Stomach (tissue), 9 donors: ENCODE measurements around the gene FERMT3. TPM values are rescaled to one million over a fixed set of nuclear protein-coding genes. Genes with fewer than 3 reads are reported as not detected.
A peak's percentile ranks its signal among the peaks of the same experiment; 100 is the strongest.

Experiments
- DNase-seq, 2 donors: peaks; one replicate each; pipeline versions ENCODE4 v3.0.0 to v3.0.0-alpha.2; 2013 to 2019
- H3K27ac ChIP-seq, 5 donors: fragments of 200-600 bp in 4 of 5; sonication (generic) in 4 of 5; one replicate each; pipeline ENCODE4 v1.5.1; 2013 to 2019; ENCODE audit warnings: mild to moderate bottlenecking in 1 of 5, moderate library complexity in 1 of 5
- H3K27me3 ChIP-seq, 3 donors: fragments of 200-600 bp; sonication (generic); one replicate each; pipeline ENCODE4 v1.5.1; 2017 to 2019; ENCODE audit warnings: mixed run types in 1 of 3
- H3K36me3 ChIP-seq, 4 donors: fragments of 200-600 bp; sonication (generic); 1 replicate in 3 of 4; 2 replicates in 1 of 4; pipeline ENCODE4 v1.5.1; 2016 to 2019
- H3K4me1 ChIP-seq, 4 donors: fragments of 200-600 bp; sonication (generic); one replicate each; pipeline ENCODE4 v1.5.1; 2016 to 2019
- H3K4me3 ChIP-seq, 4 donors: fragments of 200-600 bp; sonication (generic) in 3 of 4; one replicate each; pipeline ENCODE4 v1.5.1; 2016 to 2019; ENCODE audit warnings: mild to moderate bottlenecking in 1 of 4
- H3K9me3 ChIP-seq, 4 donors: fragments of 200-600 bp; sonication (generic); one replicate each; pipeline ENCODE4 v1.5.1; 2016 to 2019
- EP300 ChIP-seq: sonication (generic); formaldehyde crosslinking; IDR thresholded peaks from one replicate; pipeline ENCODE4 v1.6.1; 2017; ENCODE audit warnings: antibody characterized with exemption
- POLR2A ChIP-seq, 4 donors: fragments of 450-650 bp; IDR thresholded peaks; one replicate each; pipeline ENCODE4 v1.6.1; 2016; ENCODE audit warnings: antibody characterized with exemption in 4 of 4, control low read depth in 2 of 4, mild to moderate bottlenecking in 1 of 4, moderate library complexity in 1 of 4
- POLR2AphosphoS5 ChIP-seq, 3 donors: sonication (generic); formaldehyde crosslinking; IDR thresholded peaks; one replicate each; pipeline ENCODE4 v1.6.1; 2016; ENCODE audit warnings: antibody characterized with exemption in 3 of 3
- WGBS, 5 donors: extraction: QIAGEN DNeasy Blood & Tissue Kit in 3 of 5; methylation state at CpG; one replicate each; pipeline versions ENCODE4 v1.1.5 to v1.1.7; 2013 to 2018; 5-methylcytosine and 5-hydroxymethylcytosine counted together
- intact Hi-C: fragments of 100-400 bp; cut with DNase I; formaldehyde crosslinking; loops from one replicate; pipeline ENCODE4 v1.15.1; 2023; ENCODE audit warnings: low total_unique reads
- polyA plus RNA-seq, 3 donors: library from polyadenylated mRNA; stranded (reverse); fragments of 200-250 nt; gene quantifications; one replicate each; pipeline ENCODE4 v1.2.3, GENCODE V29; 2013
- total RNA-seq, 5 donors: library from RNA; depleted of rRNA; stranded (reverse); fragments of >200 nt; gene quantifications; one replicate each; pipeline versions ENCODE4 v1.1.0 to v1.2.3, GENCODE V29; 2014 to 2016
- TF ChIP-seq, protein P1 (sequence below), 7 experiments: fragments of 450-650 bp in 4 of 7; fragments of 200-600 bp in 3 of 7; sonication (generic) in 3 of 7; IDR thresholded peaks; one replicate each; pipeline ENCODE4 v1.5.1; 2016 to 2019; ENCODE audit warnings: antibody characterized with exemption in 7 of 7, control low read depth in 2 of 7, mild to moderate bottlenecking in 1 of 7
- donor health status: healthy with polysubstance abuse.
- donor health status: Bipolar disorder and iron deficiency.
- donor health status: healthy.

The FERMT3 gene
- total and polyA plus RNA-seq, 8 donors, result 11.9 to 31.9 (median 18.7) TPM

DNA sequence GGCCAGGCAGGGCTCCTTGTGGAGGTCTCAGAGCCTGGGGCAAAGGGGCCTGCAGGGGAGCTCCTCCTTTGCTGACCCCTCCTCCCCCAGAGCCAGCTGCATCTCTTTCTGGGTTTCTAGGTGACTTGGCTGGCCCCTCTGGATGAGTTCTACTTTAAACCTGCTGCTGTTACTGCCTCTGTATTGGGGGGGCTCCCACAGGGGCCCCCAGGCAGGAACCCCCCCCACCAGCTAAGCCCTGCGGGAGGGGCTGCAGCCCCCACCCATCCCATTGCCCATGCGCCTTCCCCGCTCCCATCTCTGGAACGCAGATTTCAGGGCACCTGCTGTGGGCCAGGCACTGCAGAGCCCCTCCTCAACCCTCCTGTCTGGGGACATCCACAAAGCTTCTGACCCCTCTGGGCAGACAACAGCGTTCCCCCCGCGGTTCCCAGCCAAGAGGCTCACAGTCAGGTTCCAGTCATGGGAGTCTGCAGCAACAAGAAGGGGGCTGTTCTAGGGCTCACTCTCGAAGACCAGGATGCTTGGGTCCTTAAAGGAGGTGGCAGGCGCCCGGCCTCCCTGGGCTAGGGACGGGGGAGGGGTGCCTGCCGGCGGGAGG lies 44.0 kb downstream of the FERMT3 start:
- 21 to 33% (median 26%) methylated on average over 9 to 13 of the region's 13 CpGs for WGBS, 5 donors
- H3K4me3 ChIP-seq, result peak overlapping the region; percentile 80 to 86 (median 84)
- peak overlapping the region in 2 of 5 donors; percentile 86 to 89 for H3K27ac ChIP-seq
- H3K4me1 ChIP-seq, result peaks cover 28 to 60% (median 54%) of the 10 kb centered on the region in 4 donors
- TF ChIP-seq POLR2AphosphoS5 (IDR thresholded peaks at IDR 0.05), result no peak
- TF ChIP-seq, protein P1, sequence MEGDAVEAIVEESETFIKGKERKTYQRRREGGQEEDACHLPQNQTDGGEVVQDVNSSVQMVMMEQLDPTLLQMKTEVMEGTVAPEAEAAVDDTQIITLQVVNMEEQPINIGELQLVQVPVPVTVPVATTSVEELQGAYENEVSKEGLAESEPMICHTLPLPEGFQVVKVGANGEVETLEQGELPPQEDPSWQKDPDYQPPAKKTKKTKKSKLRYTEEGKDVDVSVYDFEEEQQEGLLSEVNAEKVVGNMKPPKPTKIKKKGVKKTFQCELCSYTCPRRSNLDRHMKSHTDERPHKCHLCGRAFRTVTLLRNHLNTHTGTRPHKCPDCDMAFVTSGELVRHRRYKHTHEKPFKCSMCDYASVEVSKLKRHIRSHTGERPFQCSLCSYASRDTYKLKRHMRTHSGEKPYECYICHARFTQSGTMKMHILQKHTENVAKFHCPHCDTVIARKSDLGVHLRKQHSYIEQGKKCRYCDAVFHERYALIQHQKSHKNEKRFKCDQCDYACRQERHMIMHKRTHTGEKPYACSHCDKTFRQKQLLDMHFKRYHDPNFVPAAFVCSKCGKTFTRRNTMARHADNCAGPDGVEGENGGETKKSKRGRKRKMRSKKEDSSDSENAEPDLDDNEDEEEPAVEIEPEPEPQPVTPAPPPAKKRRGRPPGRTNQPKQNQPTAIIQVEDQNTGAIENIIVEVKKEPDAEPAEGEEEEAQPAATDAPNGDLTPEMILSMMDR (IDR thresholded peaks at IDR 0.05), result no peak
- no peak for TF ChIP-seq POLR2A (IDR thresholded peaks at IDR 0.05)
- no peak for TF ChIP-seq EP300
- intact Hi-C loops, result no loop called here
- no peak for DNase-seq
- H3K36me3 ChIP-seq, result peaks cover 12 to 14% (median 13%) of the 10 kb centered on the region in 4 donors
- no peaks in the 10 kb centered on the region for H3K9me3 ChIP-seq
- no peaks in the 10 kb centered on the region for H3K27me3 ChIP-seq

DNA sequence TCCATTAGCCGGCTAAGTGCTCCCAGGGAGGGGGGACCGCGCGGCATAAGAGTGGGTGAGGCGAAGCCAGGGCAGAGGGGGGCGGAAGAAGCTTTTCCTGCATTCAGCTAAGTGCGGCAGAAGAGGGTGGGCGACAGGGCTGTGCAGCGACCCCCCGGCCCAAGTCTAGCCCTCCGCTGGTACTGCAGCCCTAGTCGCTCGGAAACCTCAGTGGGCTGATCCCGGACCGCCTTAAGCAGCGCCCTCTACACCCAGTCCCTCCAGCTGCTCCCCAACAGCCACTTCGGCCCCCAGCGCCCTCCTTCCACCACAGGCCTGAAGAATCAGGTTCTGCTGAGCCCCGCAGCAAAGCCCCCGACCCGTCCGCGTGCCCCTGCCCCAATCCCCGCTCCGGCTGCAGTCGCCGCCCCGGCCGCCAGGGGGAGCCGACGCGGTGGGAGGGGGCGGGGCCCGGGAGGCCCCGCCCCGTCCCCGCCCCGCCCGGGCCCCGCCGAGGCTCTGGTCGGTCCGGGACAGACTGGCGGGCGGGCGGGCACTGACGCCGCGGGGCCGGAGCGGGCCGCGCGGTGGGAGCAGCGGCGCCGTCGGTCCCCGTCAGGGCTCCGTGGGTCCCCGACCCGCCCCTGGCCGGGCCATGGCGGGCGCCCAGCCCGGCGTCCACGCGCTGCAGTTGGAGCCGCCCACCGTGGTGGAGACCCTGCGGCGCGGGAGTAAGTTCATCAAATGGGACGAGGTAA lies 44.7 kb downstream of the FERMT3 start, which contains the start of gene PLCB3:
Gene PLCB3 (plus strand): TSS at position 515 of the 737 bp plus-strand sequence. CDS start 120 bp downstream, at position 635.
- DNase-seq, result peak; percentile 71 to 75
- Histone ChIP-seq H3K27me3 (no peaks in the 10 kb centered on the region), H3K27ac (peak within 1 kb of the TSS; percentile 77 to 89 (median 81)), H3K36me3 (peaks cover 19 to 21% (median 20%) of the 10 kb centered on the region in 4 donors), H3K4me3 (peak within 1 kb of the TSS; percentile 80 to 86 (median 84)), H3K9me3 (no peaks in the 10 kb centered on the region), H3K4me1 (peaks cover 22 to 53% (median 47%) of the 10 kb centered on the region in 4 donors)
- TF ChIP-seq POLR2AphosphoS5 (IDR thresholded peaks at IDR 0.05) (peak in 1 of 3 donors; percentile 66), EP300 (no peak), POLR2A (IDR thresholded peaks at IDR 0.05) (no peak)
- TF ChIP-seq, protein P1 (IDR thresholded peaks at IDR 0.05), result peak in 5 of 7 experiments; percentile 37 to 99 (median 78)
- 0 to 1% (median 0%) methylated on average over 5 to 75 of the region's 75 CpGs for WGBS, 5 donors
- intact Hi-C loops, result no loop called here

DNA sequence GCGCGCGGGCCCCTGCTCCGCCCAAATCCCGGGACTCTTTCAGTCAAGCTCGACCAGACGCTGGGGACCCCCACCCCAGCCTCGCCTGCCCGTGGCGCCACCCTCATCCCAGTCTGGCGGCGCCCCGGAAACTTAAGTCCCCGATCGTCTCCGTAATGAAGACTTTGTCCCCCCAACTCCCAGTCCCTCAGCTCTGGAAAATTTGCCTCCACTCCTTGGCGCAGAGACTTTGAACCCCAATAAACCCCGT lies 45.2 kb downstream of the FERMT3 start:
- no peak for DNase-seq
- Histone ChIP-seq H3K27ac (peak overlapping the region; percentile 77 to 89 (median 81)), H3K36me3 (peaks cover 24 to 26% (median 25%) of the 10 kb centered on the region in 4 donors), H3K4me1 (peaks cover 22 to 53% (median 46%) of the 10 kb centered on the region in 4 donors), H3K27me3 (no peaks in the 10 kb centered on the region), H3K4me3 (peak overlapping the region; percentile 80 to 86 (median 84)), H3K9me3 (no peaks in the 10 kb centered on the region)
- WGBS, 5 donors, result 0 to 4% (median 2%) methylated on average over 5 to 18 of the region's 18 CpGs
- TF ChIP-seq EP300 (no peak), POLR2A (IDR thresholded peaks at IDR 0.05) (no peak), POLR2AphosphoS5 (IDR thresholded peaks at IDR 0.05) (no peak)
- TF ChIP-seq, protein P1 (IDR thresholded peaks at IDR 0.05), result no peak
- intact Hi-C loops, result no loop called here

DNA sequence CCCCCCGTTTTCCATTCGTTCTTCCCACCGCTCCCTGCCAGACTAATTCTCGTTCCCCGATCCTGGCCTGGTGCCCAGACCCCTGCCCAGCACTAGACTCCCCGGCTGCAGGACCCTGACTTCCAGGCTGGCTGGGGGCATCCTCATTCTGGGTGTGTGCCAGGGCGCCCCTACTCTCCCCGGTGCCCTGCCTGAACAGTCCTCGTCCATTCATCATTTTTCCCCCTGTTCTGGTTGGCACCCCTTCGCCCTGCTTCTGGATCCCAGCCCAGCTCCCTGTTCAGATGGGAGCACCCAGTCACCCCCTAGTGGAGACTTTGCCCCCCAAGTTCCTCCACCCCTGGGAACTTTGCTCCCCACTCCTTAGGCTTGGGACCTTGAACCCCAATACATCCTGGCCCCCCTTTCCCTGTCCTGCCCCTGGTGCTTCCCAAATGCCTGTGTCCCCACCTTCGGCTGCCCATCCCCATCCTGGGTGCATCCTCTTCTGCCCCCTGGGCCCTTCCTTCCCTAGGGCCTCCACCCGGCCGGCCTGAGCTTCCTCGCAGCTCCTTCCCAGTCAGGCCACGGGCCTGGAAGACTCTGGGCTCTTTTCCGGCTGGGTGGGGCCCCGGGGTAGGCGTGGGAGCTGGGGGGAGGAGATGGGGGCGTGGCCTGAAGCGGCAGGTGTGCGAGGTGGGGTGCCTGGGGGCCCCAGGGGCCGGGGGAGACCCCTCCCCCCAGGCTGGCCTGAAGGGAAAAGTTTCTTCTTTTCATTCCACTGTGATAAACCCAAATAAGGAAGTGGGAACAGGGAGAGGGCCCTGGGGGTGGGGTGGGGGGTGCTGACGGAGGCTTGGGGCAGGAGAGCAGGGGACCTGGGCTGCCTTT lies 45.7 kb downstream of the FERMT3 start:
- H3K27ac ChIP-seq, result peak overlapping the region; percentile 77 to 89 (median 81)
- 2 to 8% (median 4%) methylated on average over 22 to 23 of the region's 23 CpGs for WGBS, 5 donors
- H3K9me3 ChIP-seq, result no peaks in the 10 kb centered on the region
- DNase-seq, result peak; percentile 78 to 81
- peaks cover 27 to 32% (median 30%) of the 10 kb centered on the region in 4 donors for H3K36me3 ChIP-seq
- H3K27me3 ChIP-seq, result no peaks in the 10 kb centered on the region
- peak overlapping the region; percentile 80 to 86 (median 84) for H3K4me3 ChIP-seq
- intact Hi-C loops, result no loop called here
- TF ChIP-seq EP300 (no peak), POLR2A (IDR thresholded peaks at IDR 0.05) (no peak), POLR2AphosphoS5 (IDR thresholded peaks at IDR 0.05) (peak in 2 of 3 donors; percentile 36 to 57)
- TF ChIP-seq, protein P1 (IDR thresholded peaks at IDR 0.05), result peak in 3 of 7 experiments; percentile 7 to 18 (median 9)
- peaks cover 22 to 47% (median 41%) of the 10 kb centered on the region in 4 donors for H3K4me1 ChIP-seq
